ENCODE measurements around the gene LRRC31.

- no peak for TF ChIP-seq CTCF (IDR thresholded peaks at IDR 0.05; ENCODE audit: low read depth, low read length, missing input control)
- TF ChIP-seq SP1 (IDR thresholded peaks at IDR 0.05) = no peak
- no peak for TF ChIP-seq REST (IDR thresholded peaks at IDR 0.05)
- no peak for TF ChIP-seq GABPA (IDR thresholded peaks at IDR 0.05 in 1 of 2, conservative IDR thresholded peaks at IDR 0.05 in 1 of 2)
- no peak for TF ChIP-seq RAD21 (IDR thresholded peaks at IDR 0.05)
- TF ChIP-seq JUND (IDR thresholded peaks at IDR 0.05) = no peak
Observed at GRCh38 chr3:169813278-169813677, 56.5 kb downstream of the LRRC31 start.
